HEK293T (cell line): ENCODE results near the gene AKIRIN2.

Source experiments
- CTCF ChIA-PET: fragments of 350-600 bp; formaldehyde crosslinking; extraction: SDS; loops from one replicate; lab custom pipeline; 2021; ENCODE audit warnings: antibody characterized with exemption, inconsistent platforms; lab: Yijun Ruan, JAX
- POLR2A ChIA-PET: fragments of 350-600 bp; formaldehyde crosslinking; extraction: SDS; loops from one replicate; lab custom pipeline; 2020; ENCODE audit warnings: antibody characterized with exemption, inconsistent platforms; lab: Yijun Ruan, JAX
- DNase-seq: peaks from one replicate; pipeline ENCODE4 v3.0.0; 2012; ENCODE audit warnings: mixed read lengths; ENCODE audit errors: extremely low spot score
- ARNT ChIP-seq: fragments of 450-650 bp; IDR thresholded peaks from 2 replicates; pipeline ENCODE4 v1.6.1; 2017; ENCODE audit warnings: mild to moderate bottlenecking
- BHLHE40 ChIP-seq: fragments of 450-650 bp; IDR thresholded peaks from 2 replicates; pipeline ENCODE4 v1.6.1; 2016; ENCODE audit warnings: mild to moderate bottlenecking, moderate library complexity, borderline replicate concordance
- CTBP1 ChIP-seq: fragments of 450-650 bp; IDR thresholded peaks from 2 replicates; pipeline ENCODE4 v1.6.1; 2016; ENCODE audit warnings: borderline replicate concordance
- ELF4 ChIP-seq: fragments of 450-650 bp; IDR thresholded peaks from 2 replicates; pipeline ENCODE4 v1.6.1; 2017; ENCODE audit warnings: antibody characterized with exemption
- FOXA1 ChIP-seq: fragments of 450-650 bp; IDR thresholded peaks from 2 replicates; pipeline ENCODE4 v1.6.1; 2016; ENCODE audit warnings: mild to moderate bottlenecking
- FOXK2 ChIP-seq: fragments of 450-650 bp; IDR thresholded peaks from 2 replicates; pipeline ENCODE4 v1.6.1; 2016; ENCODE audit warnings: mild to moderate bottlenecking
- FOXM1 ChIP-seq: fragments of 450-650 bp; IDR thresholded peaks from 2 replicates; pipeline ENCODE4 v1.6.1; 2017; ENCODE audit warnings: mild to moderate bottlenecking, borderline replicate concordance
- HDGF ChIP-seq: fragments of 450-650 bp; IDR thresholded peaks from 2 replicates; pipeline ENCODE4 v1.6.1; 2017; ENCODE audit warnings: antibody characterized with exemption, borderline replicate concordance
- L3MBTL2 ChIP-seq: fragments of 450-650 bp; conservative IDR thresholded peaks from 2 replicates; pipeline ENCODE4 v1.6.1; 2016; ENCODE audit warnings: mild to moderate bottlenecking
- LEF1 ChIP-seq: fragments of 450-650 bp; IDR thresholded peaks from 2 replicates; pipeline ENCODE4 v1.6.1; 2017; ENCODE audit warnings: mild to moderate bottlenecking, borderline replicate concordance
- NFRKB ChIP-seq: fragments of 450-650 bp; IDR thresholded peaks from 2 replicates; pipeline ENCODE4 v1.6.1; 2016; ENCODE audit warnings: mild to moderate bottlenecking, moderate library complexity
- PKNOX1 ChIP-seq: fragments of 450-650 bp; IDR thresholded peaks from 2 replicates; pipeline ENCODE4 v1.6.1; 2016
- SP1 ChIP-seq: fragments of 450-650 bp; IDR thresholded peaks from 2 replicates; pipeline ENCODE4 v1.6.1; 2017
- SUZ12 ChIP-seq: fragments of 450-650 bp; IDR thresholded peaks from 2 replicates; pipeline ENCODE4 v1.6.1; 2016; ENCODE audit warnings: mild to moderate bottlenecking
- TARDBP ChIP-seq: fragments of 450-650 bp; IDR thresholded peaks from 2 replicates; pipeline ENCODE4 v1.6.1; 2016
- ZNF384 ChIP-seq: fragments of 450-650 bp; IDR thresholded peaks from 2 replicates; pipeline ENCODE4 v1.6.1; 2016

AKIRIN2 gene

GRCh38 chr6:87701676-87702588, at the start of gene AKIRIN2:
TSS of gene AKIRIN2 (minus strand) at chr6:87702233. CDS start at chr6:87701684, 549 bp downstream.
- ChIA-PET CTCF (interaction anchor here (1.2 kb wide), 1 partner anchor 130 kb away, joined by 3 read pairs; no protein-coding TSS in a partner anchor), POLR2A (interaction anchor here (0.6 to 1.8 kb wide), 24 partner anchors 9 to 897 kb away, joined by 3 to 8 read pairs (median 4); partner anchors contain the start of gene SLC35A1)
- TF ChIP-seq NFRKB (peak; percentile 58), FOXK2 (no peak), L3MBTL2 (peak; percentile 39), ZNF384 (peak; percentile 80), ELF4 (peak; percentile 93)
- peak; percentile 88 for DNase-seq

- no peak for DNase-seq
- TF ChIP-seq FOXK2: no peak
- TF ChIP-seq PKNOX1: no peak
- TF ChIP-seq ARNT: no peak
- TF ChIP-seq ZNF384: no peak
- no peak for TF ChIP-seq LEF1
- no peak for TF ChIP-seq TARDBP
- no peak for TF ChIP-seq SP1
- no peak for TF ChIP-seq FOXA1
- TF ChIP-seq NFRKB: no peak
- TF ChIP-seq FOXM1: no peak
- TF ChIP-seq L3MBTL2: no peak
- no peak for TF ChIP-seq CTBP1
- TF ChIP-seq BHLHE40: no peak
- no peak for TF ChIP-seq HDGF
- no peak for TF ChIP-seq ELF4
- ChIA-PET CTCF (no interaction called here), POLR2A (no interaction called here)
These were observed 45.6 kb upstream of the AKIRIN2 start for GRCh38 chr6:87747646-87748045.

- no peak for TF ChIP-seq FOXM1
- TF ChIP-seq FOXK2: no peak
- TF ChIP-seq PKNOX1: no peak
- TF ChIP-seq SP1: no peak
- no peak for TF ChIP-seq TARDBP
- TF ChIP-seq LEF1: no peak
- no peak for TF ChIP-seq ELF4
- TF ChIP-seq L3MBTL2: no peak
- TF ChIP-seq FOXA1: no peak
- ChIA-PET POLR2A (no interaction called here), CTCF (no interaction called here)
- no peak for DNase-seq
These were observed 44.1 kb upstream of the AKIRIN2 start for GRCh38 chr6:87745966-87746721.

- DNase-seq: no peak
- ChIA-PET CTCF (no interaction called here), POLR2A (no interaction called here)
- no peak for TF ChIP-seq FOXM1
- no peak for TF ChIP-seq HDGF
- no peak for TF ChIP-seq CTBP1
- TF ChIP-seq ARNT: no peak
- no peak for TF ChIP-seq FOXK2
- no peak for TF ChIP-seq FOXA1
- no peak for TF ChIP-seq ELF4
- TF ChIP-seq LEF1: no peak
- no peak for TF ChIP-seq BHLHE40
- TF ChIP-seq ZNF384: no peak
- TF ChIP-seq SP1: no peak
- TF ChIP-seq L3MBTL2: no peak
- no peak for TF ChIP-seq TARDBP
- no peak for TF ChIP-seq PKNOX1
- no peak for TF ChIP-seq NFRKB
- TF ChIP-seq SUZ12: no peak
These were observed 41.4 kb upstream of the AKIRIN2 start for GRCh38 chr6:87743454-87743853.

- POLR2A ChIA-PET: no interaction called here
- CTCF ChIA-PET: no interaction called here
- TF ChIP-seq LEF1: no peak
- TF ChIP-seq SP1: no peak
- no peak for TF ChIP-seq SUZ12
- no peak for TF ChIP-seq NFRKB
- no peak for TF ChIP-seq TARDBP
- TF ChIP-seq FOXA1: no peak
- TF ChIP-seq CTBP1: no peak
- TF ChIP-seq ELF4: no peak
- TF ChIP-seq ZNF384: no peak
- TF ChIP-seq FOXM1: no peak
- no peak for TF ChIP-seq FOXK2
- TF ChIP-seq PKNOX1: no peak
- TF ChIP-seq BHLHE40: no peak
- no peak for TF ChIP-seq L3MBTL2
- DNase-seq: no peak
These were observed 40.1 kb upstream of the AKIRIN2 start for GRCh38 chr6:87742106-87742505.
